Spinal cord (tissue), 10 donors: ENCODE results near the gene NBR1. TPM values are rescaled to one million over a fixed set of nuclear protein-coding genes. Genes with fewer than 3 reads are reported as not detected.
"Not testable (repeated sequence)": the region's sequence is repeated elsewhere in the genome, so short reads cannot be mapped to it uniquely, and the experiment has no call there.

Source experiments
- DNase-seq, 6 donors: peaks; one replicate each; pipeline versions ENCODE4 v3.0.0 to v3.0.0-alpha.2; 2013 to 2015; ENCODE audit warnings: low spot score in 6 of 6, low read depth in 4 of 6
- H3K27ac ChIP-seq: one replicate; pipeline ENCODE4 v1.5.1; 2013; ENCODE audit warnings: low read depth, low read length, control low read depth
- H3K27me3 ChIP-seq: one replicate; pipeline ENCODE4 v1.6.1; 2013; ENCODE audit warnings: low read length; ENCODE audit not compliant: control insufficient read depth, insufficient read depth
- H3K36me3 ChIP-seq: one replicate; pipeline ENCODE4 v1.6.1; 2013; ENCODE audit warnings: low read length; ENCODE audit not compliant: control insufficient read depth, insufficient read depth
- H3K4me1 ChIP-seq: one replicate; pipeline ENCODE4 v1.6.1; 2013; ENCODE audit warnings: low read length; ENCODE audit not compliant: control insufficient read depth, insufficient read depth
- H3K4me3 ChIP-seq: one replicate; pipeline ENCODE4 v1.5.1; 2013; ENCODE audit warnings: low read depth, low read length, control low read depth
- H3K9me3 ChIP-seq: one replicate; pipeline ENCODE4 v1.6.1; 2013; ENCODE audit warnings: low read length; ENCODE audit not compliant: control insufficient read depth, insufficient read depth
- WGBS: methylation state at CpG from one replicate; pipeline ENCODE4 v1.1.5; 2013; ENCODE audit warnings: missing lambda C conversion rate; ENCODE audit not compliant: insufficient coverage; 5-methylcytosine and 5-hydroxymethylcytosine counted together
- polyA plus RNA-seq, 2 donors: library from polyadenylated mRNA; unstranded; fragments of 120-200 nt; gene quantifications; one replicate each; pipeline ENCODE4 v1.2.1, GENCODE V29; 2013; ENCODE audit not compliant: insufficient read length in 2 of 2
- total RNA-seq, 2 donors: library from RNA; depleted of rRNA in 1 of 2; stranded (reverse); fragments of 120-200 nt in 1 of 2; fragments of >200 nt in 1 of 2; gene quantifications; one replicate each; pipeline versions ENCODE4 v1.2.3 to v1.2.4, GENCODE V29; 2013 to 2014
- donor health status: healthy.

NBR1 gene
- total and polyA plus RNA-seq, 4 donors: 79.3 to 104 (median 90.3) TPM

- peaks cover 25% of the 10 kb centered on the region for H3K36me3 ChIP-seq
- H3K4me1 ChIP-seq, DNase-seq, H3K9me3 ChIP-seq, H3K27me3 ChIP-seq, H3K4me3 ChIP-seq, H3K27ac ChIP-seq: not testable (repeated sequence)
- 100% methylated on average over 1 of the region's 5 CpGs for WGBS
Measured at GRCh38 chr17:43133439-43133838, 37.6 kb upstream of the NBR1 start.

GRCh38 chr17:43134774-43135453 is 36.1 kb upstream of the NBR1 start:
- H3K27ac ChIP-seq: no peak overlapping the region
- no peaks in the 10 kb centered on the region for H3K27me3 ChIP-seq
- no peak overlapping the region for H3K4me3 ChIP-seq
- H3K36me3 ChIP-seq: peaks cover 23% of the 10 kb centered on the region
- no peak for DNase-seq
- no peaks in the 10 kb centered on the region for H3K4me1 ChIP-seq
- WGBS: 96% methylated on average over 23 of the region's 25 CpGs
- H3K9me3 ChIP-seq: no peaks in the 10 kb centered on the region

- Histone ChIP-seq H3K4me1 (no peaks in the 10 kb centered on the region), H3K9me3 (no peaks in the 10 kb centered on the region), H3K27ac (no peak overlapping the region), H3K4me3 (no peak overlapping the region), H3K27me3 (no peaks in the 10 kb centered on the region), H3K36me3 (peaks cover 24% of the 10 kb centered on the region)
- no peak for DNase-seq
- 95% methylated on average over 19 of the region's 19 CpGs for WGBS
Measured at GRCh38 chr17:43135454-43135819, 35.6 kb upstream of the NBR1 start.

DNA sequence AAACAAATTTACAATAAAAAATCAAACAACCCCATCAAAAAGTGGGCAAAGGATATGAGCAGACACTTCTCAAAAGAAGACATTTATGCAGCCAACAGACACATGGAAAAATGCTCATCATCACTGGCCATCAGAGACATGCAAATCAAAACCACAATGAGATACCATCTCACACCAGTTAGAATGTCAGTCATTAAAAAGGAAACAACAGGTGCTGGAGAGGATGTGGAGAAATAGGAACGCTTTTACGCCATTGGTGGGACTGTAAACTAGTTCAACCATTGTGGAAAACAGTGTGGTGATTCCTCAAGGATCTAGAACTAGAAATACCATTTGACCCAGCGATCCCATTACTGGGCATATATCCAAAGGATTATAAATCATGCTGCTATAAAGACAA is 34.4 kb upstream of the NBR1 start:
- not testable (repeated sequence) for H3K9me3 ChIP-seq

DNA sequence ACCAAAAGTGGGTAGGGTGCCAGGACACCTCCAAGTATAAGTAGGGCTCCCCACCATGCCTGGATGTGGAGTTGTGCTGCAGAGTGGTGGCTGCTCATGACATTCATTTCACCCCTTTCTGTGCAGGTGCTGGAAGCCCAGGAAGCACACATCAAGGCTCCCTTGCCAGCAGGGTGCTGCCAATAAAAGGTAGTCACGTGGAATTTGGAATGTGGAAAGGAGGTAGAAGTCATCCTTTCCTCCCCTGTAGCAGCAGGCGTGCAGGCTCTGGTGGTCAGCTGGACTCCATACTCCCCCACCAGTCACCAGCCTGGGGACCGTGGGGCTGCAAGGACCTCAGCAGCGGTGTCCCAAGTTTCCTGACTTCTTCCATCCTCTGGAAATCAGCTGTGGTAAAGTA is 32.5 kb upstream of the NBR1 start:
- not testable (repeated sequence) for H3K4me1 ChIP-seq, H3K27me3 ChIP-seq, H3K9me3 ChIP-seq, H3K4me3 ChIP-seq, H3K27ac ChIP-seq, DNase-seq
- 59% methylated on average over 2 of the region's 4 CpGs for WGBS
- peaks cover 26% of the 10 kb centered on the region for H3K36me3 ChIP-seq

More for the DNA sequence above, 34.4 kb upstream of the NBR1 start:
- not testable (repeated sequence) for H3K4me1 ChIP-seq, H3K27me3 ChIP-seq, H3K4me3 ChIP-seq, DNase-seq, H3K27ac ChIP-seq
- WGBS: no CpG with 5 or more reads among the region's 3 CpGs
- peaks cover 27% of the 10 kb centered on the region for H3K36me3 ChIP-seq

DNA sequence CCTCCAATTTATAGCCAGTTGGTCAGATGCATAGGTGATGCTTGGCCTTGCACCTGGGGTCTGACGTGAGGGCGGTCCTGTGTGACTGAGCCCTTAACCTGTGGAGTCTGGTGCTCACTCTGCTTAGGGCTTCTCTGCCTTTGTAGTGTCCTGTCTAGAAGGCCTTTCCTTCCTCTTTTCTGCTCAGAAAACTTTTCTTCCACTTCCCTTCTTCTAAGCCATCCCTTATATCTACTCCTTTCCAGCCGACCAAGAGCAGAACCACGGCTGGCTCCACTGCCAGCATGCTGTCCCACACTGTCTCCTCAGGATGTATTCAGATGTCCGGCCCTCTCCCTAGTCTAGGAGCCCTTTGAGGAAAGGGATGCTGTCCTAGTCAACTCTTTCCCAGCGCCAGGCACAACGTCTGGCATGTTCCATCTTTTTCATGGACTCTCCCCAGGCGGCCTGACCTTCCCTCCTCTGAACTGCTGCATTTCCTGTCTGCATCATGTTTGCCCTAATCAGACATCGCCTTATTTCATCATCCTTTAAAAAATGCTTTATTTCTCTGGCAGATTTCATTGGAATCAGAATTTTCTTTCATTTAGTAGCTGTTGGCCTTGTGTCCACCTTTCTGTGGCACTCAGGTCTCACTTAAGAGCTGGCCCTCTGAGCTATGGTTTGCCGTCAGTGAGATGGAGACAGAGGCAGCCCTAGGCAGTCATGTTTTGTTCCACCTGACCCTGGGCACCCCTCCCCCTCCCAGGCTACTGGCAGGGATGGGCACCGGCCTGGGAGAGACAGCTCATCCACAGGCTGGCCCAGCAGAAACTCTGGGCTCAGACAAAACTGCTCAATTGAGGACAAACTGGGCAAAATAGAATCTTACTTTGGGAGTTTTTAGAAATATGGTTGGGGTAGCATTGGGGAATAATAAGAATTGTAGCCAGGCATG is 30.4 kb upstream of the NBR1 start:
- 76% methylated on average over 9 of the region's 11 CpGs for WGBS
- H3K36me3 ChIP-seq: peaks cover 23% of the 10 kb centered on the region
- H3K4me3 ChIP-seq: no peak overlapping the region
- no peaks in the 10 kb centered on the region for H3K27me3 ChIP-seq
- no peak for DNase-seq
- H3K9me3 ChIP-seq: no peaks in the 10 kb centered on the region
- no peak overlapping the region for H3K27ac ChIP-seq
- no peaks in the 10 kb centered on the region for H3K4me1 ChIP-seq

- peaks cover 22% of the 10 kb centered on the region for H3K36me3 ChIP-seq
- no peaks in the 10 kb centered on the region for H3K27me3 ChIP-seq
- H3K9me3 ChIP-seq: no peaks in the 10 kb centered on the region
- 100% methylated on average over 2 of the region's 5 CpGs for WGBS
- no peaks in the 10 kb centered on the region for H3K4me1 ChIP-seq
- no peak for DNase-seq
- no peak overlapping the region for H3K27ac ChIP-seq
- H3K4me3 ChIP-seq: no peak overlapping the region
Measured at GRCh38 chr17:43142153-43142552, 28.9 kb upstream of the NBR1 start.

DNA sequence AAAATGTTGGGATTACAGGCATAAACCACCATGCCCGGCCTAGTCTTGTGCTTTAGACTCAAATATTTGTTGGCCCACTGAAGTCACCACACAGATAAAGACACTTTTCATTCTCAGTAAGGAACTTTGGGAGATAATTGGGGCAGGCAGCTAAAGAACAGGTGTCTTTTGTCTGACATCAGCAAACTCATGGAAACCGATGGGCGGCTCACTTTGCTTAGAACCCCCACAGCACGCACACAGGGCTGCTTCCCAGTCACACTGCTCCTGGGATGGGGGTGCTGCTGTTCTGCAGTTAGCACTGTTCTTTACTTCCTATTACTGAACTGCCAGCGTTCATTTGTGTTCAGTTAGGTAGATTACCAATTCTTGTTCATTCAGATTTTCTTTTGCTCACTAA is 27.8 kb upstream of the NBR1 start:
- no peak for DNase-seq

GRCh38 chr17:43146649-43147048 is 24.4 kb upstream of the NBR1 start:
- no peaks in the 10 kb centered on the region for H3K4me1 ChIP-seq
- 100% methylated on average over 1 of the region's 4 CpGs for WGBS
- no peaks in the 10 kb centered on the region for H3K27me3 ChIP-seq
- no peak for DNase-seq
- peaks cover 16% of the 10 kb centered on the region for H3K36me3 ChIP-seq
- H3K4me3 ChIP-seq: no peak overlapping the region
- H3K9me3 ChIP-seq: no peaks in the 10 kb centered on the region
- no peak overlapping the region for H3K27ac ChIP-seq

More for the DNA sequence above, 27.8 kb upstream of the NBR1 start:
- Histone ChIP-seq H3K4me1 (no peaks in the 10 kb centered on the region), H3K27ac (no peak overlapping the region), H3K4me3 (no peak overlapping the region), H3K9me3 (no peaks in the 10 kb centered on the region), H3K27me3 (no peaks in the 10 kb centered on the region), H3K36me3 (peaks cover 22% of the 10 kb centered on the region)
- 94% methylated on average over 2 of the region's 5 CpGs for WGBS
